Fibroblast of mammary gland (primary cell): ENCODE measurements around the gene ZNF750.
A peak's percentile ranks its signal among the peaks of the same experiment; 100 is the strongest.

Source experiments
- DNase-seq: peaks from one replicate; pipeline ENCODE4 v3.0.0-alpha.2; 2010; ENCODE audit warnings: low read depth
- H3K4me3 ChIP-seq: 2 replicates; pipeline ENCODE4 v1.5.1; 2011; ENCODE audit warnings: low read depth, mild to moderate bottlenecking, low read length, moderate library complexity; ENCODE audit not compliant: control insufficient read depth
- CTCF ChIP-seq: conservative IDR thresholded peaks from 2 replicates; pipeline ENCODE4 v1.5.1; 2011; ENCODE audit warnings: low read depth, low read length, inconsistent platforms; ENCODE audit not compliant: control insufficient read depth, insufficient read depth

The ZNF750 gene

GRCh38 chr17:82839617-82840292 lies at the start of gene ZNF750:
Gene ZNF750 (minus strand): TSS chr17:82840022. CDS start chr17:82832454, 7,568 bp downstream.
- no peak within 1 kb of the TSS for H3K4me3 ChIP-seq
- no peak for TF ChIP-seq CTCF
- no peak for DNase-seq

GRCh38 chr17:82888583-82889495 lies 49.0 kb upstream of the ZNF750 start:
- no peak for DNase-seq
- TF ChIP-seq CTCF = no peak
- no peak overlapping the region for H3K4me3 ChIP-seq

GRCh38 chr17:82887255-82888164 lies 47.7 kb upstream of the ZNF750 start:
- TF ChIP-seq CTCF = no peak
- DNase-seq = peak; percentile 68
- H3K4me3 ChIP-seq = no peak overlapping the region

GRCh38 chr17:82884970-82885353 lies 45.1 kb upstream of the ZNF750 start:
- no peak for DNase-seq
- no peak overlapping the region for H3K4me3 ChIP-seq
- no peak for TF ChIP-seq CTCF

- DNase-seq = peak; percentile 23
- no peak for TF ChIP-seq CTCF
- no peak overlapping the region for H3K4me3 ChIP-seq
Observed at GRCh38 chr17:82884341-82884969, 44.6 kb upstream of the ZNF750 start.
